Brain pericyte (primary cell): ENCODE results near the gene PTDSS2.

ENCODE experiments used
- DNase-seq: peaks from one replicate; pipeline ENCODE4 v3.0.0-alpha.2; 2012; ENCODE audit warnings: low read depth, low spot score

Gene PTDSS2

DNA sequence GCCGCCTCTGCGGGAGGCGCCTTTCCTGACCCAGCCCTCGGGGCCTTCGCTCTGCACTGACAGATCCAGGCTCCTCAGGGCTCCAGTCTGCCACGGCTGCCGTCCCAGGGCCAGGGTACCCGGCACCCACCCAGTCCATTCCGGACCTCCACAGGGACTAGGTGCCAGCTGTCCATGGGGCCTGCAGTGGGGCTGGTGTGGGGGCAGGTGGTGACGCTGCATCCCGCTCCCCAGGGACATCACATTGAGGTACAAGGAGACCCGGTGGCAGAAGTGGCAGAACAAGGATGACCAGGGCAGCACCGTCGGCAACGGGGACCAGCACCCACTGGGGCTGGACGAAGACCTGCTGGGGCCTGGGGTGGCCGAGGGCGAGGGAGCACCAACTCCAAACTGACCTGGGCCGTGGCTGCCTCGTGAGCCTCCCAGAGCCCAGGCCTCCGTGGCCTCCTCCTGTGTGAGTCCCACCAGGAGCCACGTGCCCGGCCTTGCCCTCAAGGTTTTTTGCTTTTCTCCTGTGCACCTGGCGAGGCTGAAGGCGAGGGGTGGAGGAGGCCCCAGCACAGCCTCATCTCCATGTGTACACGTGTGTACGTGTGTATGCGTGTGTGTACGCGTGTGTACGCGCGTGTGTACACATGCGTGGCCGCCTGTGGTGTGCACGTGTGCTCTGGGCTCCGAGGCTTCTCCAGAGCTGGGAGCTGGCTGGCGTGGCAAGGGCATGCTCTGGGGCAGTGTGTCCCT, 40.3 kb downstream of the PTDSS2 start:
- no peak for DNase-seq

GRCh38 chr11:490930-491260, 40.8 kb downstream of the PTDSS2 start:
- no peak for DNase-seq

DNA sequence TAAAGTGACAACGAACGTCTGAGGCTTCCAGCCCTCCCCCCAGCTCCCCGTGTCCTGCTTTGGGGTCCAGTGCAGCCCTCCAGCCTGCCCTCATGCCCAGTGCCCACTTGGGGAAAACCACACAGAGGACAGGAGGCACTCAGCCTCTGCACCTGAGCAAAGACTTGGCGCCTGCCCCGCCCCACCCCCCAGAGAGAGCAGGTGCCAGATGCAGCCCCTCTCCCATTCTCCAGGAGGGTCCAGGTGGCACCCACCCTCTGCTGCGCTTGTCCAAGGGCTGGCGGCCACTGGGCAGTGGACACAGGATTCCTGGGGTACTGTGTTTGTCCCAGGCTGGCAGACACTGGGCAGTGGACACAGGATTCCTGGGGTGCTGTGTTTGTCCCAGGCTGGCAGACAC, 41.3 kb downstream of the PTDSS2 start:
- no peak for DNase-seq

DNA sequence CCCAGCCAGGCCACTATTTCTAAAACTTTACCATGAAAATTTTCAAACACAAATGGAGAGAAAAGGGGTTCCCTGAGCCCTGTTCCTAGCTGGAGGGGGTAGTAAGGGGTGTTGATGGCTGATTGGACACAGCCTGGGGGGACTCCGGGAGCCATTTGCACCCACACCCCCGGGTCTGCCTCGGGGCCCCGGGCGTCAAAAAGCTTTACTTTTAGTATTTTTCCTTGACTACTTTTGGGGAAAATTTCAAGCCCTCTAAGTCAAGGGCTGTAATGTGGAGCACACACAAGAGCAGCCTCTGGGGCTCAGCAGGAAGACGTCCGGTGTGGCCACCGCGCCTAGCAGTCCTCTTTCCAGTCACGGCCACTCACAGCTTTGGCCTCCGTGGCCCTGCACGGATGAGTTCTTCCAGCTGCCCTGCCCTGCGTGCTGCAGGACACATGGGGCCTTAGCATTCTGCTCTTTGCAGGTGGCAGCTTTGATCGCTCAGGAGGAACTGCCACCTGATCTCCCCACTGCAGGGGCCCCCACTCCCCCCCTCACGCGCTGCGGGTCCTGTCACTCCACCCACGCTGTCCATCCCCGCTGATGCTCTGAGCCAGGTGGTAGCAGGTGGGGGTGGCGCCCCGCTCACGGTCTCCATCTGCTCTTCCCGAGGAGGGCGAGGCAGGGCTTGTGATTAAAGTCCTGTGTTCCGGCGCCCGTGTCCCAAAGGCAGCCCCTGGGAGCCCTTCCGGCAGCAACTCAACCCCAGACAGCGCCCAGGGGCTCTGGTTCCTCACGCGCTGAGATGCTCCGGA, 42.5 kb downstream of the PTDSS2 start:
- no peak for DNase-seq

- DNase-seq, result no peak
These were observed 44.9 kb downstream of the PTDSS2 start for GRCh38 chr11:494761-495536.

DNA sequence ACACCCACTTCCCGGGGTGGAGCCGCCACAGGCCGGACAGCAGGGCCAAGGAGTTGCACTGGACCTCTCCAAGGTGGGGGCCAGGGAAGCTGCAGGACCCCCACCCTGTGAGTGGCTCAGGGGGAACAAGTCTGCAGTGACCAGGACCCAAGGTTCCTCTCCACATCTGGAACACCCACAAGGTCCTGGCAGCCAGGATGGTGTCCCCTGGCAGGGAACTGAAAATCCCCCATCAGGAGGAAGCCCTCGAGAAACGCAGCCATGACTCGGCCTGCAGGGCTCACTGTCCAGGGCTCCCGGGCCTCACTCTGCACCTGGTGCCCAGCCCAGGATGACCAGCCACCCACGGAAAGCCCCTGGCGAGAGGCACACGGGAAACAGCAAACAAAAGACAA, 45.5 kb downstream of the PTDSS2 start:
- DNase-seq, result no peak

DNA sequence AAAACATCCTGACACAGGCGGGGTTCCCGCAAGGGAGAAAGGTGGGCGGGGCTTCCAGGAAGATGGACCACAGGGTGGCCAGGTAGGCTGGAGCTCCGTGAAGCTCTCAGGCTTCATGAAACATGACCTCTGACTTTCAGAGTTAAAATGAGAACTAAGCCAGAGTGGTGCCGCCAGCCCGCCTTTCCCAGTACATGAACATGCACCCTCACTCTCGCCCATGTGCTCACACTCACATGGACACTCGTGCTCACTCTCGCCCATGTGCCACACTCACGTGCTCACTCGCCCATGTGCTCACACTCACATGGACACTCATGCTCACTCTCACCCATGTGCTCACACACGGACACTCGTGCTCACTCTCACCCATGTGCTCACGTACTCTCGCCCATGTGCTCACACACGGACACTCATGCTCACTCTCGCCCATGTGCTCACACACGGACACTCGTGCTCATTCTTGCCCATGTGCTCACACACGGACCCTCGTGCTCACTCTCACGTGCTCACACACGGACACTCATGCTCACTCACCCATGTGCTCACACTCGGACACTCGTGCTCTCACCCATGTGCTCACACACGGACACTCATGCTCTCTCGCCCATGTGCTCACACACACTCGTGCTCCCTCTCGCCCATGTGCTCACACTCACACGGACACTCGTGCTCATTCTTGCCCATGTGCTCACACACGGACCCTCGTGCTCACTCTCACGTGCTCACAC, 46.9 kb downstream of the PTDSS2 start:
- DNase-seq, result no peak

- DNase-seq, result no peak
These were observed 47.7 kb downstream of the PTDSS2 start for GRCh38 chr11:497565-498296.

DNA sequence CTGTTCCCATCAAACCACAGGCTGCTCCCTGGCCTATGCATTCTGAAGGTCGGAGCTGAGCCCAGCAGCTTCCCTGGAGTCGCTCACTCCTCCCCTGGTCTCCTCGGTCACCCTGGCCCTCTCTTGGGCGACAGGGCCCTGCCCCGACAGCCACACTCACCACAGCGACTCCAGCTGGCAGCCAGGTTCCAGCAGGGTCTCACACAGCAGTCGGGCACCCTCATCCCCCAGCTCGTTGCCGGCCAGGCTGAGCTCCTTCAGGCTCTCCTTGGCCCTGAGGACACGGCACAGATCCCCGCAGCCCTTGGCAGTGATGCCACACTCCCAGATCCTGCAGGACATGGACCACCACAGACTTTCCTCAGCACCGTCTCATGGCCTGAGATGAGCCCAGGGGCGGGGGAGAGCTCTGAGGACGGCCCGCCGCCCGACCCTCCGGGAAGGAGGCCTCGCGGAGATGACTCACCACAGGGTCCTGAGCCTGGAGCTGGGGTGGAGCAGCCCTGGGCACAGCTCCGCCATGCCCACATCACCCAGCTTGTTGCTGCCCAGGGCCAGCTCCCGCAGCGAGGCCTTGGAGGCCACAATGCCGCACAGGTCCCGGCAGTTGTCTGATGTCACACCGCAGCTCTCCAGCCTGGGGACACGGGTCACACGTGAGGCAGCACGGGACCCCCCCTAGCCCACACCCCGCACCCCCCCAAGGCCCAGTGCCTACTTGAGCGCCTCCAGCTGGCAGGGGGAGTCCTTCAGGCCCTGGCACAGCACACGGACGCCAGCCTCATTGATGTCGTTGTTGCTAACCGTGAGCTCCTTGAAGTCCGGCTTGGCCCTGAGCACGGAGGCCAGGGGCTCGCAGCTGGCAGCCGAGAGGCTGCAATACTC, 48.5 kb downstream of the PTDSS2 start:
- no peak for DNase-seq

DNA sequence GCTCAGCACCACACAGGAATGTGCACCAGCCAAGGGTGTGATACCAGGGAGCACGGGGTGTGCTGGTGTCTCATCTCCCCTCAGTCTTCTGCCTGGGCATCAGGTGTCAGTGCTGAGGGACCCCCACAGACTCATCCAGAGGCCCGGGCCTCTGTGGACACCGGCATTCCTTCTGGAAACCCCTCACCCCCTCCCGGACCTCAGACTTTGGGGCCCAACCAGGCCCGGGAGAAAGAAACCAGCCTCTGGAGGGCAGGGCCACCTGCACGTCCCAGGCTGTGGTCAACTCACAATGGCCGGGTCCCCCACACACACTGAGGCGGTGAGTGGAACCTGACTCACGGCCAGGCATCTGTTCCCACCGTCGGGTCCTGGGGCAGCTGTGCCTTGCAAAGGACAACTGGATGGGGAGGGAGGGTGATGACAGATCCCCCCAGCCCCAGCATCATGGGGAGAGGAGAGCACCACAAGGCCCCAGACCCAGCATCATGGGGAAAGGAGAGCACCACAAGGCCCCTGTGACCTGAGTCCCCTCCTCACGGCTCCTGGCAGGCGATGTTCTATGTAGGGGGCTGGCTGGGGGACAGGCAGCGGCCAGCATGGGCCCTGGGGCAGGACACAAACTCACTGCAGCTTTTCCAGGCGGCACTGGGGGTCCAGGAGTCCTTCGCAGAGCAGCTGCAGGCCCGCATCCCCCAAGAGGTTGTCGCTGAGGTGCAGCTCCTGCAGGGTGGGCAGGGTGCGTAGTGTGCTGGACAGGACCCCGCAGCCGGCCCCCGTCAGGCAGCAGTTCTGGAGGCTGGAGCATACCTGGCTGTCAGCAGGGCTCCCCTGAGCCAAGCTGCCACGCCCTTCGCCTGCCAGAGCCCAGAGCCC, 49.4 kb downstream of the PTDSS2 start:
- DNase-seq, result no peak

DNA sequence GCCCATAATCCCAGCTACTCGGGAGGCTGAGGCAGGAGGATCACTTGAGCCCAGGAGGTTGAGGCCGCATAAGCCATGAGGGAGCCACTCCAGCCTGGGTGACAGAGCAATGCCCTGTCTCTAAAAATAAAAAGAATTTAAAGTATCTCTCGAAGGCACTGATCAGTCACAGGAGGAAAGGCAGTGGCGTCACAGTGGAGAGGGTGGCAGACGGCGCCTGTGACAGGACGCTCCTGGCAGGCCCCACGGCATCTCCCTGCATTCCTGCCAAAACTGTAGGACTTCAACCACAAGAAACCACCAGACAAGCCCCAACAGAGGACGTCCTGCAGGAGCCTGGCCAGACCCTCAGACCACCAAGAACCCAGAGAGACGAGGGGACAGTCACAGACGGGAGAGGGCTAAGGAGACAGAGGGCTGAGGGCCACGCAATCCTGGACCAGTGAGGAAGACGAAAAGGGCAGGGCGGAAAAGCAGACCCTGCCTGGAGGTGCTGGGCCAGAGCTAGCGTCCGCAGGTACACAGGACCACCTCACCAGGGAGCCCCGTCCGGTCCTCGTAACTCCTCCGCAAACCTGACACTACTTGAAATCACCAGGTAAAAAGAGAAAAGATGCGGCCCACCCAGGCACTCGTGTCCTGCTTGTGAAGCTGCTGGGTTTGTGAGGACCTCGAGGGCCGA, 51.1 kb downstream of the PTDSS2 start:
- no peak for DNase-seq

DNA sequence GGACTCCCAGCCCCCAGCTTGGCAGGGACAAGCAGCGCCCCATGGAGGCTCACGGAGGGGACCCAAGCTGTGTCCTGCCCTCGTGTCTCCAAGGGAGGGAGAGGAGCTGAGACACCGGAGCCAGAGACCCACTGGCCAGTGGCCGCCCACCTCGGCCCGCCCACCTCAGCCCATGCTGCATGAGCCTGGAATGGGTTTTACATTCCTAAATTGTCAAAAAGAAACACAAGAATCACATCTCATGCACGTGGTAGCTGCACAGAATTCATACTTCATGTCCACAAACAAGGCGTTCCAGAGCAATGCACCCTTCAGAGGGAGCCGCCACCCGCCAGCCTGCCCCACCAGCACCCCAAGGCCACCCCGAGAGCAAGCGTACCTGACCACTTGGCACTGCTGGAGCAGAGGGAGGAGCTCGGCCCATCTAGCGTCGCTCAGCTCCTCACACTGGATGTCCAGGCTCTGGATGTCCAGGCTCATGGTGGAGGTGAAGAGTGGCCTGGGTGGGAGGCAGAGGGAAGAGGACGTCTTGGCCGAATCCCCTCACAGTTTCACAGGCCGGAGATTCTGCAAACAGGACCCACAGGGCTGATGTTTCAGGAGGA, 51.7 kb downstream of the PTDSS2 start:
- DNase-seq, result no peak

DNA sequence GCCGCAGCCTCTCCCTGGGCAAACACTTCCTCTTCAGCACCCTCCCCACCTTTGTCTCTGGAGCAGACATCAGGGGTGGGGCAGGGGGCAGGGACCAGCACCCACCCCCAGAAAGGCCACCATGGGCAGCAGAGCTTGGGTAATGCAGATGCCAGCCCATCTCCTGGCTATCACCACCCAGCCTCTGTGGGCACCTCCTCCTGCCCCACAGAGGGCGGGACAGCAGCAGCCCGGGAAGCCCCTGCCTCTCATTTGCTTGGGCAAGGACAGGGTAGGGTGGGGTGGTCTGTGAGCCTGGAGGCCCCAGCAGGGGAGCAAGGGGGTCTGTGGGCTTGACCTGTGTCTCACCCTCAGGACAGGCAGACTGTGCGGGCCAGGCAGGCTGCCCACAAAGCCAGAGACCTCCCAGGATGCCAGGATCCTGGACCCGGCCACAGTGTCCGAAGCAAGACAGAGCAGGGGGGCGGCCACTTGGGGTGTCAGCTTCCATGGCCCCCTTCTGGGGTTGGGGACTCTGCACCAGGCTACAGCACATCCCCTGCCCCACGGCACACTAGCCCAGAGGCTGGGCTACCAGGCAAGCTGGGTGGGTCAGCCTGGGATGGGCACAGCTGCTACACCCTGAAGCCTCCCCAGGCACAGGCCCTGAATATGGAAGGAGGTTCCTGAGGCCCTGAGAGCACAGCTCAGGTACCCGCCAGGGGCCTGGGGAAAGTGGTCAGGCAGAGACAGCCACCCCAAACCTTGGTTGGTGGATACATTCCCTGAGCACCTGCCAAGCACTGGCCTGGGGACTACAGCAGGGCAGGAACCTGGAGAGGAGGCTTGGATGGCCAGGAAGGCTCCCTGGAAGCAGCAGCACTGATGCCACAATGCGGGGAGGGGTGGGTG, 52.5 kb downstream of the PTDSS2 start:
- DNase-seq, result no peak

DNA sequence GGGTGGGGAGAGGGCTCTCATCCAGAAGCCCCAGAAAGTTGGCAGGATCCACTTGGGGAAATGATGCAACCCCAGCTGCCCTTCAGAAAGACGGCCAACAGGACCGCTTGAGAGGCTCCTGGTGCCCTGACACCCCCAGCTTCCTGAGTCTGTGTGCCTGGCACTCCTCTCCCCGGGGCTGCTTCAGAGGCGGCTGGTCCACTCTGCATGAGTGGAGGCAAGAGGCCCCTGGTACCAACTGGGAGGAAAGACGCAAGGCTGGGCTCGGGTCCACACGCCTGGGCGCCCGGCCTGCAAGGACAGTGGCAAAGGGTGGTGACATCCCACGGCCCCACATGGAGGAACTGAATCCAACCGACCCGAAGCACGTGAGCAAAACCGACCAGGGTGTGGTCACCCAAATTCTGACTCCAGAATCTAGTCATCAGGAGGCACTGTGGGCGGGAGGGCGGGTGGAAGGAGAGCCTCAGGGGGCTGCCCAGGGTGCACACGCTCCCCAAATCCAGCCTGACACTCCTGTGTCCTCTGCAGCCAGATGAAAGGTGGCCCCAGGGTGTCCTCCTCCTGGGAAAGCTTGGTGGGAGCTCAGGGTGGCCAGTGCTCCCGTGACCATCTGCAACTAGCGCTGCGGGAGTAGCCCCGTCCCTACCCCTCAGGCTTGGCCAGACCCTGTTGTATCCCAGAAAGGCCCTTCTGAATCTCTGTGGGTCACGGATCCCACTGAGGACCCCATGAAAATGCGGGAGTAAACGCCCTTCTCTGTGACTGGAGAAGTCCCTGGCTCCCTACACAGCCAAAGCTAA, 53.3 kb downstream of the PTDSS2 start:
- no peak for DNase-seq

DNA sequence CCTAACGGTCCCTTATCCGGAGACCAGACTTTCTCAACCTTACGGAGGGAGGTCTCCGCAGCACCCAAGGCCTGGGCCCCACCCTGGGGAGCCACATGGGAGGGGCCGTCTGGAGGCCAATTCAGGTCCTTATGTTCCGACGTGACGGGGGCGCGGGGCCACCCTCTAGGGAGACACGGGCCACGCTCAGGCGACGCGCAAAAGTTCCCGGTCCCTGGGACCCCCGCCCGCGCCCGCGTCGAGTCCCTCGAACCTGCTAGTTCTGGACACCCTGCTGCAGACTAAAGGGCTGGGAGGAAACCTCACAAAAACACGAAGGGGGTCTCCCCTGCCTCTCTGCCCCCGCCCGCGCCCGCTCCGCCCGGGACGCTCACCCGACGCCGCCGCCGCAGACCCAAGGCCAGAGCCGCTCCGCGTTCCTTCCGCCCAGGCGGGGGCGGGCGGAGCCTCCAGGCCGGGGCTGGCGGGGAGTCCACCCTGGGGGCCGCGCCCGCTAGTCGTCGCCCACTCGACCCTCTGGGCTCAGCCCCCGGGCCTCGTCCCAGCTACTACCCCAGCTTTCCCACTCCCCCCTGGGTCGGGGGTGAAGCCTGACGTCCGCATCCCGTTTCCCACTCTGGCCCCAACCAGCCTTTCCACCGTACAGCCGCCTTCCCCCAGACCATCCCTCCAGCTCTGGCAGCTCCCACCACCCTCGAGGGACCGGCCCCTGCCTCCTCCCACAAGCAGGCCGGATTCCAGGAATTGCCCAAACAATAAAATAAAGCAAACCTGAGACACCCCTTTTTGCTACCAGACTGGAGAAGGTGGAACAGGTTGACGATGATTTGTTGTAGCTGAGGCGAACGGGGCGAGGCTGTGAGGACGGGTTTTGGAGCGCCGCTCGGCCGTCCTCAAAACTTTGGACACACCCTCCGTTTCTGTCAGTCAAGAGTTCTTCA, 54.2 kb downstream of the PTDSS2 start:
- DNase-seq, result no peak
